Stimulated activated CD4-positive, alpha-beta T cell treated with anti-CD3 and anti-CD28 coated beads, Interleukin-12 subunit alpha, Interleukin-12 subunit beta, amount 100 ng/mL, for 48 hours (primary cell): ENCODE measurements around the gene SLC24A4.

Source experiments
- DNase-seq, 3 donors: peaks; one replicate each; pipeline ENCODE4 v3.0.0-alpha.2; 2020; ENCODE audit warnings: low read depth in 2 of 3, low spot score in 1 of 3

SLC24A4 gene

GRCh38 chr14:92539419-92539818, 216.5 kb downstream of the SLC24A4 start:
- DNase-seq, result no peak

GRCh38 chr14:92539875-92540274, 216.9 kb downstream of the SLC24A4 start:
- DNase-seq, result no peak

GRCh38 chr14:92540472-92541048, 217.6 kb downstream of the SLC24A4 start:
- no peak for DNase-seq

- DNase-seq, result no peak
These were observed 220.0 kb downstream of the SLC24A4 start for GRCh38 chr14:92542766-92543554.

- no peak for DNase-seq
These were observed 221.2 kb downstream of the SLC24A4 start for GRCh38 chr14:92544051-92544720.

- DNase-seq, result no peak
These were observed 223.5 kb downstream of the SLC24A4 start for GRCh38 chr14:92546347-92547053.

- no peak for DNase-seq
These were observed 226.3 kb downstream of the SLC24A4 start for GRCh38 chr14:92549105-92549858.

GRCh38 chr14:92549859-92550230, 226.9 kb downstream of the SLC24A4 start:
- no peak for DNase-seq
